Measurements from ENCODE around the gene ZBTB45.

DNA sequence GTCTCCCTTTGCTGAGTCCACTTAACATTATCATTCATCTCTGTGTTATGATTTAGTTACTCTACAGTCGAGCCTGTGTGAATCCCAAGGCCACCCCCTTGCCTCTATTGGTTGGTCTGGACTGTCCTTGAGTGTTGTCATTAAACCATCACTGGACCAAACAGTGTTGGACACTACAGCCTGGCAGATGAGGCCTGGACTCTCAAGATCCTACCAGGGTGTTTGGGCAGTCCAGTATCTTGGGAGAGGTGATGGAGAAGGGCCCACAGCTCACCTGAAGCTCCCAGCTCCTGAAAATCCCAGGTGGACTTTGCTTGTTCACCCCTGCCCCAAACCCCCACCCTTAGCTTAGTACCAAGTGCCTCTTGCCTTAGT is 31.5 kb upstream of the ZBTB45 start:
- TF ChIP-seq, protein P1, sequence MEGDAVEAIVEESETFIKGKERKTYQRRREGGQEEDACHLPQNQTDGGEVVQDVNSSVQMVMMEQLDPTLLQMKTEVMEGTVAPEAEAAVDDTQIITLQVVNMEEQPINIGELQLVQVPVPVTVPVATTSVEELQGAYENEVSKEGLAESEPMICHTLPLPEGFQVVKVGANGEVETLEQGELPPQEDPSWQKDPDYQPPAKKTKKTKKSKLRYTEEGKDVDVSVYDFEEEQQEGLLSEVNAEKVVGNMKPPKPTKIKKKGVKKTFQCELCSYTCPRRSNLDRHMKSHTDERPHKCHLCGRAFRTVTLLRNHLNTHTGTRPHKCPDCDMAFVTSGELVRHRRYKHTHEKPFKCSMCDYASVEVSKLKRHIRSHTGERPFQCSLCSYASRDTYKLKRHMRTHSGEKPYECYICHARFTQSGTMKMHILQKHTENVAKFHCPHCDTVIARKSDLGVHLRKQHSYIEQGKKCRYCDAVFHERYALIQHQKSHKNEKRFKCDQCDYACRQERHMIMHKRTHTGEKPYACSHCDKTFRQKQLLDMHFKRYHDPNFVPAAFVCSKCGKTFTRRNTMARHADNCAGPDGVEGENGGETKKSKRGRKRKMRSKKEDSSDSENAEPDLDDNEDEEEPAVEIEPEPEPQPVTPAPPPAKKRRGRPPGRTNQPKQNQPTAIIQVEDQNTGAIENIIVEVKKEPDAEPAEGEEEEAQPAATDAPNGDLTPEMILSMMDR (IDR thresholded peaks at IDR 0.05; ENCODE audit: extremely low read depth in 1 of 2, insufficient read depth in 1 of 2, low read depth in 1 of 2, low read length in 2 of 2): no peak
- TF ChIP-seq EZH2 (IDR thresholded peaks at IDR 0.05; ENCODE audit: borderline replicate concordance, low read depth, low read length, severe bottlenecking) (no peak), POLR2A (IDR thresholded peaks at IDR 0.05; ENCODE audit: low read depth, low read length) (no peak), POLR2AphosphoS5 (IDR thresholded peaks at IDR 0.05; ENCODE audit: insufficient read depth, low read depth, low read length) (no peak)
